ENCODE data around the gene ZMYM2. TPM values are rescaled to one million over a fixed set of nuclear protein-coding genes. Genes with fewer than 3 reads are reported as not detected.

ZMYM2 gene
- total RNA-seq, 1 donor = 62.5 TPM

GRCh38 chr13:20114066-20114610 is 155.6 kb downstream of the ZMYM2 start:
- no peak for TF ChIP-seq CTCF (IDR thresholded peaks at IDR 0.05; ENCODE audit: insufficient read depth, low read length)
- H3K4me3 ChIP-seq (ENCODE audit: low read depth, low read length) = no peak overlapping the region

GRCh38 chr13:20116213-20116612 is 157.7 kb downstream of the ZMYM2 start:
- no peak for TF ChIP-seq CTCF (IDR thresholded peaks at IDR 0.05; ENCODE audit: insufficient read depth, low read length)
- no peak for DNase-seq (ENCODE audit: low read depth)
- no peak overlapping the region for H3K4me3 ChIP-seq (ENCODE audit: low read depth, low read length)

More at GRCh38 chr13:20114066-20114610, 155.6 kb downstream of the ZMYM2 start:
- DNase-seq (ENCODE audit: low read depth) = no peak

- peak; percentile 39 for DNase-seq (ENCODE audit: low read depth)
- no peak for TF ChIP-seq CTCF (IDR thresholded peaks at IDR 0.05; ENCODE audit: insufficient read depth, low read length)
- H3K4me3 ChIP-seq (ENCODE audit: low read depth, low read length) = peak overlapping the region; percentile 56
These were observed 160.0 kb downstream of the ZMYM2 start for GRCh38 chr13:20118268-20119140.

- TF ChIP-seq CTCF (IDR thresholded peaks at IDR 0.05; ENCODE audit: insufficient read depth, low read length) = no peak
- peak overlapping the region; percentile 48 for H3K4me3 ChIP-seq (ENCODE audit: low read depth, low read length)
- DNase-seq (ENCODE audit: low read depth) = no peak
These were observed 161.4 kb downstream of the ZMYM2 start for GRCh38 chr13:20119960-20120359.

- peak; percentile 41 for DNase-seq (ENCODE audit: low read depth)
- peak overlapping the region; percentile 48 for H3K4me3 ChIP-seq (ENCODE audit: low read depth, low read length)
These were observed 162.6 kb downstream of the ZMYM2 start for GRCh38 chr13:20121159-20121525.

DNA sequence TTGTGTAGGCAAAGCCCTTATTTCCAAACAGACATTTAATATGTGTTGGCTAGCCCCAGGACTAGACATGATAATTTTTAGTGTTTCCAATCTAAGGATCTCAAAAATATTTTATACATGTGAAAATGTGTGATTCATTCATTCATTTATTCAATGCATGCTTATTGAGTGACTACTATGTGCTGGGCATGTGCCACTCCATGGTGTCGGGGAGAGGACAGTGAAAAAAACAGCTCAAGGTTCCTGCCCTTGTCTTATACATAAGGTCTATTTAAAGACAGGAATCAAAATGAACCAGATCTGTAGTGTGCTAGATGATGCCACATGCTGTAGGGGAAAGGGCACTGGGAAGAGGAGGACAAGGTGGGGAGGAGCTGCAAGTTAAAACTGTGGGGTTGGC is 165.8 kb downstream of the ZMYM2 start:
- DNase-seq (ENCODE audit: low read depth) = no peak
- TF ChIP-seq CTCF (IDR thresholded peaks at IDR 0.05; ENCODE audit: insufficient read depth, low read length) = no peak

More at GRCh38 chr13:20121159-20121525, 162.6 kb downstream of the ZMYM2 start:
- no peak for TF ChIP-seq CTCF (IDR thresholded peaks at IDR 0.05; ENCODE audit: insufficient read depth, low read length)

More for the DNA sequence above, 165.8 kb downstream of the ZMYM2 start:
- no peak overlapping the region for H3K4me3 ChIP-seq (ENCODE audit: low read depth, low read length)
